ENCODE results near the gene PELI2. TPM values are rescaled to one million over a fixed set of nuclear protein-coding genes. Genes with fewer than 3 reads are reported as not detected.

The PELI2 gene
- total RNA-seq, 1 donor: 3.0 TPM

DNA sequence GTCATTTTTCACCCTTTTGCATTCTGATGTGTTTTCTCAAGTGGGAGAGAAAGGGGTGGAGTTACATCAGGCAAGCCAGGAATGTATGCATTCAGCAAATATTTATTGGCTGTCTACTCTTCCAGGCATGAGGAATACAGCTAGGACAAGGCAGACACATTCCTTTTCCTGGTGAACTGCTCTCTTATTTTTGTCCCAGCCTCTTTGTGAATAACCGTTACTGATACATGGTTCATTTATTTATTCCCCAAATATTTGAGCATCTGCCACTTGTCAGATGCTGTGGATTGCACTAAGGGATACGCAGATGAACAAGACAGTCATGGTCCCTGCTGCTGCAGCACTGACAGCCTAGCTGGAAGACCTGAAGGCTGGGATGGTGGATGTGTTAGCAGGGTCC, 6.1 kb downstream of the PELI2 start:
- H3K4me3 ChIP-seq (ENCODE audit: low read depth, low read length): no peak overlapping the region
- no peak for DNase-seq (ENCODE audit: low read depth)
- TF ChIP-seq, protein P1, sequence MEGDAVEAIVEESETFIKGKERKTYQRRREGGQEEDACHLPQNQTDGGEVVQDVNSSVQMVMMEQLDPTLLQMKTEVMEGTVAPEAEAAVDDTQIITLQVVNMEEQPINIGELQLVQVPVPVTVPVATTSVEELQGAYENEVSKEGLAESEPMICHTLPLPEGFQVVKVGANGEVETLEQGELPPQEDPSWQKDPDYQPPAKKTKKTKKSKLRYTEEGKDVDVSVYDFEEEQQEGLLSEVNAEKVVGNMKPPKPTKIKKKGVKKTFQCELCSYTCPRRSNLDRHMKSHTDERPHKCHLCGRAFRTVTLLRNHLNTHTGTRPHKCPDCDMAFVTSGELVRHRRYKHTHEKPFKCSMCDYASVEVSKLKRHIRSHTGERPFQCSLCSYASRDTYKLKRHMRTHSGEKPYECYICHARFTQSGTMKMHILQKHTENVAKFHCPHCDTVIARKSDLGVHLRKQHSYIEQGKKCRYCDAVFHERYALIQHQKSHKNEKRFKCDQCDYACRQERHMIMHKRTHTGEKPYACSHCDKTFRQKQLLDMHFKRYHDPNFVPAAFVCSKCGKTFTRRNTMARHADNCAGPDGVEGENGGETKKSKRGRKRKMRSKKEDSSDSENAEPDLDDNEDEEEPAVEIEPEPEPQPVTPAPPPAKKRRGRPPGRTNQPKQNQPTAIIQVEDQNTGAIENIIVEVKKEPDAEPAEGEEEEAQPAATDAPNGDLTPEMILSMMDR (IDR thresholded peaks at IDR 0.05; ENCODE audit: insufficient read depth, low read depth, low read length): no peak

DNA sequence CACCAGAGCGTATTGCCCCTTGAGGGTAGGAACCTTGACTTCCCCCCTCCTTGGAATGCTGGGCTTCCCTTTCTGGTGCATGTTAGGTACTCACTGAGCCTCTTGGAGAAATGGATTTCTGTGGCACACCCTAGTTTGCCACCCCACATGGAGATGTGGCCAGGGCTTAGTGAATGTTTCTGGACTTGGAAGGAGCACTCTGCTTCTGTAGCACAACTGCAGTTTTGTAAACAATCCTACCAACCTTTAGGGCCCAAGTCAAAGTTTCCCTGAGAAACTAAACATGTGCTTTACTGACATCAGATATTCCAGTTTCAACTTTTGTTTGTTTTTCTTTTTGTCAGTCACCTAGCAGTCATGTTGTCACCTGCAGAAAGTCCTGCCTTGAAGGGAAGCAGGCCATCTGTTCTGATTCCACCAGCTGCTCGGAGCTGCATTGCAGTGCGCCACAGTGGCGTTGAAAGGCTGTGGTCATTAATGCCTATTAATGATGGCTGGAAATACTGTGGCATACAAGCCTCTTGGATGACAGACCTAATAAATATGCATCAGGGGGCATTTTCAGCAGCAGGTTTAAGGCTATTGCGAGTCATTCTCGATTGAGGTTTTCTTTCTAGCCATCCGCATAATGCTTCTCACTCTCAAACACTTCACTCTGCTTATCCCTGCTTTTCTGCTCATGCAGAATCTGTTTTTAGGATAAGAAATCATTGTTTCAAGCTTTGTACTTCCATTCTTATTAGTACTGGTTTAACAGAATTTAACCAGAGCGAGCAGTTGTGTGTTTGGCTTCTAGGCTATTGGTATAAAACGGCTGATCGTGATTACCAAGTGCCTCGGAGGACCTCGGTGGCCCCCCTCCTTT, 7.8 kb downstream of the PELI2 start:
- H3K4me3 ChIP-seq (ENCODE audit: low read depth, low read length): no peak overlapping the region
- no peak for DNase-seq (ENCODE audit: low read depth)
- TF ChIP-seq, protein P1 (IDR thresholded peaks at IDR 0.05; ENCODE audit: insufficient read depth, low read depth, low read length): no peak

DNA sequence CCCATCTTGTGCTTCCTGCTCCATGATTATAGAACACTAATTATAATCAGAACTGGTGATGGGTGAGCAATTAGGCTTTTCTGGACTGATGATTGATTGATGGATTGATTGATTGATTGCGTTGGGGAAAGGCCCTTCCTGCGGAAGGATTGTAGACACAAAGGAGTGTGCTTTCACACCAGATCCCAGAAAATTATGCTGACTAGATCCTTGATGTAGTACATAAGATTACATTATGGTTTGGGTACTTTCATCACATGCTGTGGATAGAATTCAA, 8.4 kb downstream of the PELI2 start:
- TF ChIP-seq, protein P1 (IDR thresholded peaks at IDR 0.05; ENCODE audit: insufficient read depth, low read depth, low read length): no peak
- DNase-seq (ENCODE audit: low read depth): no peak
- H3K4me3 ChIP-seq (ENCODE audit: low read depth, low read length): no peak overlapping the region

DNA sequence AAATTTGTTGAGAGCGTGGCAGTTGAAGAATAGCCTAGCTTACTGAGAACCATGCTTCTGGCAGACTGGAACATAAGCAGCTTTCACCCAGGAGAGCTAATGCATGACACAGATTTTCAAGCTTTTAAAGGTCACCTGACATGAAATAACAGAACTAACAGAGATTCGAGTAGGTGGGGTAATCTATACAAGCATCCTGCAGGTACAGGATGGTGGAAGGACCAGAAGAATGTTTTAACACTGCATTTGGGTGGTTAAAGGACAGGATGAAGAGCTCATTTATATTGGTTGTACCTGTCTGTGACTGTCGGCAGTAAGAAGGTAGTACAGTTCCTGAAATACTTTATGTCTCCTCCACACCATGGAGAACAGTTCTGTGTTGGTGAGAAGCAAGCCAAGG, 8.9 kb downstream of the PELI2 start:
- no peak for DNase-seq (ENCODE audit: low read depth)
- no peak overlapping the region for H3K4me3 ChIP-seq (ENCODE audit: low read depth, low read length)
- TF ChIP-seq, protein P1 (IDR thresholded peaks at IDR 0.05; ENCODE audit: insufficient read depth, low read depth, low read length): no peak

DNA sequence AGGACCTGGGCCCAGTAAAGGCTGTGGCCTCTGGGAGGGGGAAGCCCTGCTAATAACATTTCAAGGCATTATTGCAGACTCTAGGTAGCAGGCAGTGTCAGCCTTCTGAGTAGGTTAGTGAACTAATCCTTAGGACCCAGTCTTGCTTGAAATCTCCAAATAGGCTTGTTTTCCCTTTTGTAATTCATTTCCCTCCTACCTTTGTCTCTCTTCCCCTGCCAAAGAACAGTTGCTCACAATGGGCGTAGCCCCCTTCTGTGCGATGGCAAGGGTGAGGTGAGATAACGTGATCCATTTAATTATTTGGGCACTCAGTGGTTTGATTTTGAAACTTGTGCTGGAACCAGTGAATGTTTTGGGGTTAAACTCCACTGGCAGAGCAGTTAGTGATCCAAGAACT, 10.9 kb downstream of the PELI2 start:
- TF ChIP-seq, protein P1 (IDR thresholded peaks at IDR 0.05; ENCODE audit: insufficient read depth, low read depth, low read length): no peak
- no peak for DNase-seq (ENCODE audit: low read depth)
- H3K4me3 ChIP-seq (ENCODE audit: low read depth, low read length): no peak overlapping the region

DNA sequence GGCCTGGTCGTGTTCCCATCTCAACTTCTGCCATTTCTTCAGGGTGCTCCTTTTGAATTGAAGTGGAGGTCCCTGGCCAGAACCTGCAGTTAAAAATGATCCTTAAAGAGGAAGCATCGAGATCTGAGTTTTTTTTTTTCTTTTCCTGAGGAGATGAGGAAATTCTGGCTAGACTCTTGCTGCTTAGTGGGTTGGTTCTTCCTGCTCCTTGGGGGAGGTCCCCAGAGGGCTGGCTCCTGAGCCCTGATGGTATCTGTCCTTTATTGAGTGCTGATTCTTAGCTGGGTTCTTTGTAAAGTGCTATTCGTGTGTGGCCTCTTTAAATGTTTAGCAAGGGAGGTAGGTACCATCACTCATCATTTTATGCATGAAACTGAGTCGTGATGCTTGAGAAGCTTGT, 11.7 kb downstream of the PELI2 start:
- DNase-seq (ENCODE audit: low read depth): no peak
- TF ChIP-seq, protein P1 (IDR thresholded peaks at IDR 0.05; ENCODE audit: insufficient read depth, low read depth, low read length): no peak
- H3K4me3 ChIP-seq (ENCODE audit: low read depth, low read length): no peak overlapping the region

Data from fibroblast of villous mesenchyme (primary cell).